Endodermal cell (in vitro differentiated cells): Measurements from ENCODE around the gene PTPRN2. TPM values are rescaled to one million over a fixed set of nuclear protein-coding genes. Genes with fewer than 3 reads are reported as not detected.

Source experiments
- DNase-seq: peaks from one replicate; pipeline ENCODE4 v3.0.0-alpha.2; 2017
- H3K27ac ChIP-seq: 2 replicates; pipeline ENCODE4 v1.5.1; 2013; ENCODE audit warnings: mild to moderate bottlenecking, low read depth, low read length, moderate library complexity
- H3K27me3 ChIP-seq: 2 replicates; pipeline ENCODE4 v1.6.1; 2013; ENCODE audit warnings: mild to moderate bottlenecking, low read length, moderate library complexity; ENCODE audit not compliant: insufficient read depth, control insufficient read depth, poor library complexity, severe bottlenecking
- H3K36me3 ChIP-seq: 2 replicates; pipeline ENCODE4 v1.7.0; 2013; ENCODE audit warnings: mild to moderate bottlenecking, low read length, moderate library complexity; ENCODE audit not compliant: control insufficient read depth, insufficient read depth
- H3K4me1 ChIP-seq: one replicate; pipeline ENCODE4 v1.7.0; 2013; ENCODE audit warnings: low read length; ENCODE audit not compliant: control insufficient read depth, insufficient read depth
- H3K4me3 ChIP-seq: 2 replicates; pipeline ENCODE4 v1.5.1; 2013; ENCODE audit warnings: mild to moderate bottlenecking, low read length, moderate library complexity
- H3K9ac ChIP-seq: 2 replicates; pipeline ENCODE4 v1.6.1; 2013; ENCODE audit warnings: mild to moderate bottlenecking, low read length, moderate library complexity; ENCODE audit not compliant: poor library complexity, severe bottlenecking; ENCODE audit errors: extremely low read depth
- H3K9me3 ChIP-seq: 2 replicates; pipeline ENCODE4 v1.6.1; 2013; ENCODE audit warnings: mild to moderate bottlenecking, low read length, moderate library complexity; ENCODE audit not compliant: control insufficient read depth
- H3K27ac Mint-ChIP-seq: 2 replicates; pipeline ENCODE4 v1.8.0; 2020; ENCODE audit warnings: mixed read lengths
- H3K27me3 Mint-ChIP-seq: 2 replicates; pipeline ENCODE4 v1.8.0; 2021; ENCODE audit warnings: mild to moderate bottlenecking, mixed read lengths; ENCODE audit not compliant: insufficient read depth
- H3K36me3 Mint-ChIP-seq: 2 replicates; pipeline ENCODE4 v1.8.0; 2020; ENCODE audit warnings: low read depth, mixed read lengths
- H3K4me1 Mint-ChIP-seq: 2 replicates; pipeline ENCODE4 v1.8.0; 2020; ENCODE audit warnings: mixed read lengths
- H3K4me3 Mint-ChIP-seq: 2 replicates; pipeline ENCODE4 v1.8.0; 2020; ENCODE audit warnings: mild to moderate bottlenecking, moderate library complexity, mixed read lengths
- H3K9me3 Mint-ChIP-seq: 2 replicates; pipeline ENCODE4 v1.8.0; 2020; ENCODE audit warnings: mild to moderate bottlenecking, mixed read lengths
- CTCF ChIP-seq: fragments of 200-600 bp; sonication (generic); conservative IDR thresholded peaks from 2 replicates; pipeline ENCODE4 v1.5.0; 2021; ENCODE audit warnings: antibody characterized with exemption, mild to moderate bottlenecking
- WGBS, 2 experiments: methylation state at CpG; one replicate each; pipeline versions ENCODE4 v1.1.5 to v1.1.7; 2013; ENCODE audit warnings: missing lambda C conversion rate in 2 of 2, mixed read lengths in 1 of 2; ENCODE audit not compliant: insufficient coverage in 1 of 2, insufficient read length in 1 of 2; 5-methylcytosine and 5-hydroxymethylcytosine counted together
- total RNA-seq, 2 donors: library from RNA; stranded (reverse); fragmentation: NEBNext Ultra II Directional in 1 of 2; extraction: Animal tissue kit (Norgen Biotek cat#: 25700) in 1 of 2; gene quantifications; 2 replicates in 1 of 2; 3 replicates in 1 of 2; pipeline ENCODE4 v1.2.1, GENCODE V29; 2021

PTPRN2 gene
- total RNA-seq, 2 donors from 2014 or later: 0.69 to 1.2 TPM

- no peak for TF ChIP-seq CTCF
- DNase-seq: peak; percentile 62
- no peak overlapping the region for H3K4me3 ChIP-seq
- no peak overlapping the region for H3K27ac ChIP-seq
- Mint-ChIP-seq H3K9me3 (no peaks in the 10 kb centered on the region), H3K27me3 (peaks cover 49% of the 10 kb centered on the region), H3K36me3 (no peaks in the 10 kb centered on the region), H3K4me1 (peaks cover 7% of the 10 kb centered on the region), H3K4me3 (no peak overlapping the region), H3K27ac (no peak overlapping the region)
- WGBS, 2 experiments: 84% methylated on average over 7 to 11 of the region's 11 CpGs
- no peaks in the 10 kb centered on the region for H3K4me1 ChIP-seq
- no peak overlapping the region for H3K9ac ChIP-seq
- no peaks in the 10 kb centered on the region for H3K27me3 ChIP-seq
- H3K36me3 ChIP-seq: no peaks in the 10 kb centered on the region
- H3K9me3 ChIP-seq: peaks cover 59% of the 10 kb centered on the region
These were observed 911.6 kb downstream of the PTPRN2 start for GRCh38 chr7:157676001-157676400.

DNA sequence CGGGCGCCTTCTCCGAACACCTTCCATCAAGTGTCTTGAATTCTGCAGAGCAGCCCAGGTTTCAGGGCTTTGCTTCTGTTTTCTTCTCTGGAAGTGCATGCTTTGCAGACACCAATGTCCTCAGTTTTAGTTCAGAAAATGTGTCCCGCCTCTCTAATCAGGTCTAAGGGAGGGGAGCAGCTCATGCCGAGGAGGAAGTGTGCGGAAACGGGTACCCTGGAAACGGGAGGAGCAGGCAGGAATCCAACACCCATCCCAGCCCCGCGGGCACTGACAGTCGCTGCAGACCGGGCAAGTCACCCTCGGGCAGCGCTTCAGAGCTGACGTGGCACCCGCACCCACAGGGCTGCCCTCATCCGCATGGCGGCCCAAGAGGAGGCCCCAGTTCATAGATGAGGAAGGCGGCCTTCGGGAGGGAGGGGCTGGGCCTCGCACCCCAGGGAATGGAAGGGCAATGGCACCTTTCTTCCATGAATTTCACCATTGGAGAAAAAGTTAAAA is 912.1 kb downstream of the PTPRN2 start:
- H3K27me3 ChIP-seq: no peaks in the 10 kb centered on the region
- no peak overlapping the region for H3K4me3 Mint-ChIP-seq
- H3K36me3 Mint-ChIP-seq: no peaks in the 10 kb centered on the region
- H3K27me3 Mint-ChIP-seq: peaks cover 45% of the 10 kb centered on the region
- H3K4me1 Mint-ChIP-seq: peaks cover 7% of the 10 kb centered on the region
- H3K9ac ChIP-seq: no peak overlapping the region
- TF ChIP-seq CTCF: no peak
- H3K4me3 ChIP-seq: no peak overlapping the region
- WGBS, 2 experiments: 91% methylated on average over 18 to 21 of the region's 21 CpGs
- no peaks in the 10 kb centered on the region for H3K36me3 ChIP-seq
- H3K9me3 Mint-ChIP-seq: no peaks in the 10 kb centered on the region
- H3K27ac Mint-ChIP-seq: no peak overlapping the region
- peaks cover 58% of the 10 kb centered on the region for H3K9me3 ChIP-seq
- peak; percentile 13 for DNase-seq
- no peaks in the 10 kb centered on the region for H3K4me1 ChIP-seq
- no peak overlapping the region for H3K27ac ChIP-seq

- Mint-ChIP-seq H3K27me3 (peaks cover 40% of the 10 kb centered on the region), H3K4me3 (no peak overlapping the region), H3K27ac (no peak overlapping the region), H3K36me3 (no peaks in the 10 kb centered on the region), H3K9me3 (no peaks in the 10 kb centered on the region), H3K4me1 (peaks cover 7% of the 10 kb centered on the region)
- Histone ChIP-seq H3K4me3 (no peak overlapping the region), H3K9me3 (peaks cover 55% of the 10 kb centered on the region), H3K27ac (no peak overlapping the region), H3K4me1 (no peaks in the 10 kb centered on the region), H3K27me3 (no peaks in the 10 kb centered on the region), H3K9ac (no peak overlapping the region), H3K36me3 (no peaks in the 10 kb centered on the region)
- no peak for TF ChIP-seq CTCF
- WGBS, 2 experiments: 89 to 93% methylated on average over 6 to 30 of the region's 30 CpGs
- DNase-seq: peak; percentile 17
These were observed 912.8 kb downstream of the PTPRN2 start for GRCh38 chr7:157674715-157675426.
